ENCODE data around the gene SMPD4. TPM values are rescaled to one million over a fixed set of nuclear protein-coding genes. Genes with fewer than 3 reads are reported as not detected.
"Not testable (repeated sequence)": the region's sequence is repeated elsewhere in the genome, so short reads cannot be mapped to it uniquely, and the experiment has no call there.

Gene SMPD4
- total and polyA plus RNA-seq, 5 donors = 19.9 to 24.8 (median 24.1) TPM

DNA sequence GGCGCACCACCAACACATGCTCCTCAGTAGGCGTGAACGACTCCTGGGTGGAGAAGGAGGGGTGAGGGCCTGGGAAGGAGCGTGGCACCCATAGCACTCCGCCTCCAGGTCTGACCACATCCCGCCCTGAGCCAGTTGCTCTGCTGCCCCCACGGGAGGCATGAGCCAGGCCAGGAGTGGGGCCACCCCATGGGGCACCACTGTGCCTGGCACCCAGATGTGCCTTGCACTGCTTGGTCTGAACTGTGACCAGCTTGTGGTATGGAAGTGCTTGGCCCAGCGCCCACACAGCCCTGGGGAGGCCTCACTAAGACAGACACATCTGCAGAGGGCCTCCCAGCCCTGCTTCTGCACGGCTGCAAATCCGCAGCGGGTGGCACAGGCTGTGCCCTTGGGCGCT is 24.0 kb downstream of the SMPD4 start:
- WGBS = 84% methylated on average over 9 of the region's 12 CpGs
- H3K4me3 ChIP-seq (ENCODE audit: low read length); H3K27ac ChIP-seq (ENCODE audit: low read length): not testable (repeated sequence)

GRCh38 chr2:130156624-130157004 is 24.8 kb downstream of the SMPD4 start:
- Histone ChIP-seq H3K4me1 (ENCODE audit: control insufficient read depth, insufficient read depth, low read length) (no peaks in the 10 kb centered on the region), H3K27me3 (ENCODE audit: control insufficient read depth, insufficient read depth) (no peaks in the 10 kb centered on the region), H3K9me3 (ENCODE audit: control insufficient read depth, low read length) (no peaks in the 10 kb centered on the region), H3K27ac (ENCODE audit: low read length) (no peak overlapping the region), H3K4me3 (ENCODE audit: low read length) (no peak overlapping the region)
- 85% methylated on average over 9 of the region's 9 CpGs for WGBS
- DNase-seq (no peak), ATAC-seq (no peak)
- intact Hi-C loops (cut with DNase I) = loop anchor here in 2 of 4 donors (5.0 kb wide), 1 partner anchor 176 kb away; no protein-coding TSS in a partner anchor

More for the DNA sequence above, 24.0 kb downstream of the SMPD4 start:
- not testable (repeated sequence) for H3K9me3 ChIP-seq (ENCODE audit: control insufficient read depth, low read length); H3K4me1 ChIP-seq (ENCODE audit: control insufficient read depth, insufficient read depth, low read length); H3K27me3 ChIP-seq (ENCODE audit: control insufficient read depth, insufficient read depth); ATAC-seq
- DNase-seq = peak in 1 of 3 donors; percentile 64
- intact Hi-C loops (cut with DNase I) = loop anchor here in 2 of 4 donors (5.0 kb wide), 1 partner anchor 175 kb away; no protein-coding TSS in a partner anchor

DNA sequence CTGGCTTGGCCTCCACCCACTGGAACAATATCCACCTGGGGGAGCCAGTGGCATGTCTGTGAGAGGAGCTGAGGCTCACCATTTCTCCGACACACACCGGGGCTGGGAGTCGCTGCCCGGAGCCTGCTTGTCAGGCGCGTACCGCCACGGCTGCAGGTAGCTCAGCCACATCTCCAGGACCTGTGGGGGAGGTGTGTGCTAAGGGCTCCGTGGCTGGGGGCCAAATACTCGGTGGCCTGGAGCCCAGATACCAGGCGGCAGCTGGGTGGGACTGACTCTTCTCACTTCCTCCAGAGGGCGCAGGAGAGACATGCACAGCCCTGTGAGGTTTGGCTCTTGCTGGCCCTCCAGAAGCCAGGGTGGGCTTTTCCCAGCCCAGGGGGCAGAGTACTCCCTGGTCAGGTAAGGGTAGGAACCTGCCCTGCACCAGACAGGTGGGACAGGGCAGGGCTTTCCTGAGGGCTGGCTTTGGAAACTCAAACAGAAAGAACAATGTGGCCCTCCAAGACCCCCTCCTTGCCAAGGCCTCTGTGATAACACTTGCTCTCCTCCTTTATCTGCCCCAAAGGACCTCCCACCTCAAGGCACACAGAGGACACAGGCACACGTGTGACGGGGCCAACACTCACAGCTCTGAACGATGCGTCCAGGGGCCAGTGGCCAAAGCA is 25.3 kb downstream of the SMPD4 start:
- not testable (repeated sequence) for H3K4me1 ChIP-seq (ENCODE audit: control insufficient read depth, insufficient read depth, low read length); H3K27ac ChIP-seq (ENCODE audit: low read length); H3K9me3 ChIP-seq (ENCODE audit: control insufficient read depth, low read length); H3K27me3 ChIP-seq (ENCODE audit: control insufficient read depth, insufficient read depth); H3K4me3 ChIP-seq (ENCODE audit: low read length)
- DNase-seq (peak; percentile 41 to 85 (median 81)), ATAC-seq (peak; percentile 39 to 53)
- 51% methylated on average over 16 of the region's 16 CpGs for WGBS
- intact Hi-C loops (cut with DNase I) = loop anchor here in 2 of 4 donors (5.0 kb wide), 1 partner anchor 176 kb away; no protein-coding TSS in a partner anchor

GRCh38 chr2:130154773-130155765 is 26.3 kb downstream of the SMPD4 start:
- Histone ChIP-seq H3K27me3 (ENCODE audit: control insufficient read depth, insufficient read depth) (no peaks in the 10 kb centered on the region), H3K9me3 (ENCODE audit: control insufficient read depth, low read length) (no peaks in the 10 kb centered on the region), H3K4me3 (ENCODE audit: low read length) (no peak overlapping the region), H3K4me1 (ENCODE audit: control insufficient read depth, insufficient read depth, low read length) (no peaks in the 10 kb centered on the region), H3K27ac (ENCODE audit: low read length) (no peak overlapping the region)
- DNase-seq (no peak), ATAC-seq (no peak)
- intact Hi-C loops (cut with DNase I) = loop anchor here in 2 of 4 donors (5.0 kb wide), 1 partner anchor 177 kb away; no protein-coding TSS in a partner anchor
- 93% methylated on average over 29 of the region's 29 CpGs for WGBS

GRCh38 chr2:130154423-130154770 is 27.0 kb downstream of the SMPD4 start:
- H3K27ac ChIP-seq (ENCODE audit: low read length); DNase-seq; H3K4me1 ChIP-seq (ENCODE audit: control insufficient read depth, insufficient read depth, low read length); ATAC-seq; H3K4me3 ChIP-seq (ENCODE audit: low read length); H3K9me3 ChIP-seq (ENCODE audit: control insufficient read depth, low read length); intact Hi-C loops (cut with DNase I); H3K27me3 ChIP-seq (ENCODE audit: control insufficient read depth, insufficient read depth): not testable (repeated sequence)
- WGBS = 91% methylated on average over 8 of the region's 8 CpGs

GRCh38 chr2:130153721-130154422 is 27.5 kb downstream of the SMPD4 start:
- 90% methylated on average over 21 of the region's 23 CpGs for WGBS
- intact Hi-C loops (cut with DNase I); H3K4me3 ChIP-seq (ENCODE audit: low read length); ATAC-seq; H3K27ac ChIP-seq (ENCODE audit: low read length); H3K9me3 ChIP-seq (ENCODE audit: control insufficient read depth, low read length); DNase-seq; H3K4me1 ChIP-seq (ENCODE audit: control insufficient read depth, insufficient read depth, low read length); H3K27me3 ChIP-seq (ENCODE audit: control insufficient read depth, insufficient read depth): not testable (repeated sequence)

GRCh38 chr2:130152816-130153595 is 28.4 kb downstream of the SMPD4 start:
- no peaks in the 10 kb centered on the region for H3K9me3 ChIP-seq (ENCODE audit: control insufficient read depth, low read length)
- DNase-seq (no peak), ATAC-seq (no peak)
- no peaks in the 10 kb centered on the region for H3K27me3 ChIP-seq (ENCODE audit: control insufficient read depth, insufficient read depth)
- WGBS = 93% methylated on average over 25 of the region's 25 CpGs
- no peaks in the 10 kb centered on the region for H3K4me1 ChIP-seq (ENCODE audit: control insufficient read depth, insufficient read depth, low read length)
- H3K27ac ChIP-seq (ENCODE audit: low read length) = no peak overlapping the region
- intact Hi-C loops (cut with DNase I) = no loop called here
- no peak overlapping the region for H3K4me3 ChIP-seq (ENCODE audit: low read length)

GRCh38 chr2:130152136-130152815 is 29.1 kb downstream of the SMPD4 start:
- intact Hi-C loops (cut with DNase I); DNase-seq; H3K27me3 ChIP-seq (ENCODE audit: control insufficient read depth, insufficient read depth); H3K4me1 ChIP-seq (ENCODE audit: control insufficient read depth, insufficient read depth, low read length); H3K4me3 ChIP-seq (ENCODE audit: low read length); H3K27ac ChIP-seq (ENCODE audit: low read length); ATAC-seq; H3K9me3 ChIP-seq (ENCODE audit: control insufficient read depth, low read length): not testable (repeated sequence)
- 95% methylated on average over 27 of the region's 27 CpGs for WGBS

- H3K4me1 ChIP-seq (ENCODE audit: control insufficient read depth, insufficient read depth, low read length); ATAC-seq; H3K27me3 ChIP-seq (ENCODE audit: control insufficient read depth, insufficient read depth); DNase-seq; H3K27ac ChIP-seq (ENCODE audit: low read length); H3K9me3 ChIP-seq (ENCODE audit: control insufficient read depth, low read length); intact Hi-C loops (cut with DNase I); H3K4me3 ChIP-seq (ENCODE audit: low read length): not testable (repeated sequence)
- 70% methylated on average over 5 of the region's 5 CpGs for WGBS
These were observed 30.3 kb downstream of the SMPD4 start for GRCh38 chr2:130151145-130151512.
